Spinal cord (tissue), 10 donors: Measurements from ENCODE around the gene PPFIBP2. TPM values are rescaled to one million over a fixed set of nuclear protein-coding genes. Genes with fewer than 3 reads are reported as not detected.

ENCODE experiments used
- DNase-seq, 6 donors: peaks; one replicate each; pipeline versions ENCODE4 v3.0.0 to v3.0.0-alpha.2; 2013 to 2015; ENCODE audit warnings: low spot score in 6 of 6, low read depth in 4 of 6
- H3K27ac ChIP-seq: one replicate; pipeline ENCODE4 v1.5.1; 2013; ENCODE audit warnings: low read depth, low read length, control low read depth
- H3K27me3 ChIP-seq: one replicate; pipeline ENCODE4 v1.6.1; 2013; ENCODE audit warnings: low read length; ENCODE audit not compliant: control insufficient read depth, insufficient read depth
- H3K36me3 ChIP-seq: one replicate; pipeline ENCODE4 v1.6.1; 2013; ENCODE audit warnings: low read length; ENCODE audit not compliant: control insufficient read depth, insufficient read depth
- H3K4me1 ChIP-seq: one replicate; pipeline ENCODE4 v1.6.1; 2013; ENCODE audit warnings: low read length; ENCODE audit not compliant: control insufficient read depth, insufficient read depth
- H3K4me3 ChIP-seq: one replicate; pipeline ENCODE4 v1.5.1; 2013; ENCODE audit warnings: low read depth, low read length, control low read depth
- H3K9me3 ChIP-seq: one replicate; pipeline ENCODE4 v1.6.1; 2013; ENCODE audit warnings: low read length; ENCODE audit not compliant: control insufficient read depth, insufficient read depth
- WGBS: methylation state at CpG from one replicate; pipeline ENCODE4 v1.1.5; 2013; ENCODE audit warnings: missing lambda C conversion rate; ENCODE audit not compliant: insufficient coverage; 5-methylcytosine and 5-hydroxymethylcytosine counted together
- polyA plus RNA-seq, 2 donors: library from polyadenylated mRNA; unstranded; fragments of 120-200 nt; gene quantifications; one replicate each; pipeline ENCODE4 v1.2.1, GENCODE V29; 2013; ENCODE audit not compliant: insufficient read length in 2 of 2
- total RNA-seq, 2 donors: library from RNA; depleted of rRNA in 1 of 2; stranded (reverse); fragments of 120-200 nt in 1 of 2; fragments of >200 nt in 1 of 2; gene quantifications; one replicate each; pipeline versions ENCODE4 v1.2.3 to v1.2.4, GENCODE V29; 2013 to 2014
- donor health status: healthy.

Gene PPFIBP2
- total and polyA plus RNA-seq, 4 donors: 14.3 to 23.8 (median 19.1) TPM

- 89% methylated on average over 5 of the region's 8 CpGs for WGBS
- Histone ChIP-seq H3K4me3 (no peak overlapping the region), H3K9me3 (no peaks in the 10 kb centered on the region), H3K36me3 (no peaks in the 10 kb centered on the region), H3K27ac (no peak overlapping the region), H3K4me1 (no peaks in the 10 kb centered on the region), H3K27me3 (peaks cover 3% of the 10 kb centered on the region)
- no peak for DNase-seq
These were observed 19.6 kb downstream of the PPFIBP2 start for GRCh38 chr11:7533199-7534041.

- Histone ChIP-seq H3K4me1 (no peaks in the 10 kb centered on the region), H3K4me3 (no peak overlapping the region), H3K27me3 (peaks cover 3% of the 10 kb centered on the region), H3K36me3 (no peaks in the 10 kb centered on the region), H3K9me3 (no peaks in the 10 kb centered on the region), H3K27ac (no peak overlapping the region)
- DNase-seq: no peak
These were observed 20.2 kb downstream of the PPFIBP2 start for GRCh38 chr11:7534042-7534378.

DNA sequence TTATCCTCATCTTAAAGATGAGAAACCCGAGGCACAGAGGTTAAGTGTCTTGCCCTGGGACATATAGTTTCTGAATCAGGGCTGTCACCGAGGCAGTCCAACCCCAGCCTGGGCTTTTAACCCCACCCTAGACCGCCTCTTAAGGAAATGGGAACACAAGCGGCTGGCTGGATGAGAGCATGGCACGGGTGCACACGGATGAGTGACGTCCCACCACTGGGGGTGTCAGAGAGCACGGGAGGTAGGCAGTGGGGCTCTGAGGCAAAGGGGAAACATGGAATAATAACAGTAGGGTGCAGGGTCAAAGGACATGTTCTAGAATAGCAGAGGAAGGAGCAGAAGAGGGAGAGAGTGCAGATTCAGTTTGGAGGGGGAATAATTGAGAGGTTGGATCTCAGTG is 22.3 kb downstream of the PPFIBP2 start:
- peaks cover 3% of the 10 kb centered on the region for H3K27me3 ChIP-seq
- no peak overlapping the region for H3K27ac ChIP-seq
- H3K4me3 ChIP-seq: no peak overlapping the region
- H3K4me1 ChIP-seq: peaks cover 3% of the 10 kb centered on the region
- H3K36me3 ChIP-seq: no peaks in the 10 kb centered on the region
- H3K9me3 ChIP-seq: no peaks in the 10 kb centered on the region
- WGBS: 32% methylated on average over 6 of the region's 8 CpGs
- no peak for DNase-seq

GRCh38 chr11:7537265-7537664 is 23.5 kb downstream of the PPFIBP2 start:
- whole genome bisulfite sequencing: 62% methylated on average over 3 of the region's 6 CpGs
- Histone ChIP-seq H3K36me3 (no peaks in the 10 kb centered on the region), H3K4me1 (peaks cover 3% of the 10 kb centered on the region), H3K4me3 (no peak overlapping the region), H3K27me3 (peaks cover 3% of the 10 kb centered on the region), H3K27ac (no peak overlapping the region), H3K9me3 (no peaks in the 10 kb centered on the region)
- DNase-seq: peak in 1 of 6 donors; percentile 59

GRCh38 chr11:7538031-7538430 is 24.2 kb downstream of the PPFIBP2 start:
- H3K9me3 ChIP-seq: no peaks in the 10 kb centered on the region
- WGBS: 92% methylated on average over 7 of the region's 8 CpGs
- H3K4me1 ChIP-seq: peaks cover 3% of the 10 kb centered on the region
- no peak overlapping the region for H3K27ac ChIP-seq
- DNase-seq: no peak
- H3K27me3 ChIP-seq: peaks cover 3% of the 10 kb centered on the region
- no peak overlapping the region for H3K4me3 ChIP-seq
- H3K36me3 ChIP-seq: no peaks in the 10 kb centered on the region

DNA sequence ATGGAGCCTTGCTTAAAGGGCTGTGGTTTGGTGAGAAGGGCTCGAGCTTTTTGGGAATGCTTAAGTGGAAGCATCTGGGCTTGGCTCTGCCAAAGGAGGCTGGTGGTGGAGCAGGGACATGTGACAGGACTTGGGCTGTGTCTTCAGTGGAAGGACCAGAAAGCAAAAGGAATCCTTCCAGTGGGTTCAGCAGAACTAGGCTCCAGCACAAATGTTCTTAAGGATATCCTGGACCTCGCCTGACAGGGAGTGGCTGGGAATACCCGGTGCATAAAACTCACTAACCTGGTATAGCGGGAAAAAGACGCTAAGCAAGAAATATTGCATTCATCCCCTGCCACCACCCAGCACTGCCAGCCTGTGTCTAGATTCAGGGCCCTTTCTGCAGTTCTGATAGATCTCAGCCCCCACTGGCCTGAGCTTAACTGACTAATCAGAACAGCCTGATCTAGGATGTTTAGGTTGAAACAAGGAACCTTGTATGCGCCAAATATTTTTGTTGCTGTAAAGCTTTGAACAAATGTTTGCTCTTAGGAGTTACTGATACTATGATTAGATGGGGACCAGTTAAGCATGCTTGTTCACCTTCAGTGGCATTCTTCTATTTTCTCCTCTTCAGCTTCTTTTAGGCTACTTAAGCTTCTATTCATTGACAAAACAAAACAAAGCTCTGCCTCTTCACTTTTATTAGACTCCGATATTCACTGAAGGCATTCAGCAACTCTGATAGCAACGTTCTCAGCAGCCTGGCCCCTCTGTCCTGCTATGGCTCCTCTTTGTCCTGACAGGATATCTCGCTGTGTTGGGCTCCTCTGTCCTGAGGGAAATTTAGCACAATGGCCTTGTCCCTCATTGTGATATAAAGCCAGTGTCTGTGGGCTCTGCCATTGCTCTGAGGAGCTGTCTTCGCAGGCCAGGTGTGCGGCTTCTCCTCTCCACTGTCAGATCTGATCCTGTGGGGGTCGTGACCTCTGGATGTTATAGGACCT is 25.0 kb downstream of the PPFIBP2 start:
- no peak overlapping the region for H3K27ac ChIP-seq
- H3K27me3 ChIP-seq: peaks cover 3% of the 10 kb centered on the region
- WGBS: 72% methylated on average over 11 of the region's 12 CpGs
- H3K36me3 ChIP-seq: no peaks in the 10 kb centered on the region
- no peaks in the 10 kb centered on the region for H3K9me3 ChIP-seq
- H3K4me1 ChIP-seq: peaks cover 3% of the 10 kb centered on the region
- no peak for DNase-seq
- no peak overlapping the region for H3K4me3 ChIP-seq

DNA sequence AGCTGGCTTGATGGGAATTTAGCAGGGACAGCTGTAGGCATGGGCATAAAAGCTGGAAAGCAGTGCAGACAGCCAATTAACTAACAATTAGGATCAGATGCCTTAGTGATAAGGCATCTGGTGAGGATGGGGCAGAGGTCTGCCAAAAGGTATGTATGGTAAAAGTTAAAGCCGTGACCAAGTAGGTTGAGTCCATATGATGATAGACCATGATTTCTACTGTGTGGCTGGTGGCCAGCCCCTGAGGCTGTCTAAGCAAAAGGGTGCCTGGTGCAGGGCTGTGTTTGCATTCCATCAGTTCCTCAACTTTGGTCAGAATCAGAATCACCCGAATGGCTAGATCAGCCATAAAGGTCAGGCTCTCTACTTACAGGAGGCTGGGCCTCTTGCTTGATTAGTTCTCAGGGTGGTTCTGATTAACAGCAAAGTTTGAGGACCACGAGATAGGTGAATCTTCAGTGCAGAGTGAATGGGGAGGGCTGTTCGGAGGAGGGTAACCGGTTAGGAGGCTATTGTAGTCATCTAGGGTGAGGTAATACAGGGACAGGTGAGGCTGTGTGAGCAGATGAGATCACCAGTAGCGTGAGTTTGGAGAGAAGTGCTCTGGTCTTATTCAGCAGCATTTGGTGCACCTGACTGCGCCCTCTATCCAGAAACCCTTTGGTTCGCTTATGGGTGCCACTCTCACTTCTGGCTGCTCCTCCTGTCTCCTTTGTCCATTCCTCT is 27.2 kb downstream of the PPFIBP2 start:
- Histone ChIP-seq H3K9me3 (no peaks in the 10 kb centered on the region), H3K4me1 (peaks cover 3% of the 10 kb centered on the region), H3K4me3 (no peak overlapping the region), H3K36me3 (no peaks in the 10 kb centered on the region), H3K27me3 (peaks cover 3% of the 10 kb centered on the region), H3K27ac (no peak overlapping the region)
- DNase-seq: no peak
- WGBS: 90% methylated on average over 8 of the region's 8 CpGs

- no CpG with 5 or more reads among the region's 1 CpG for WGBS
- H3K4me1 ChIP-seq: peaks cover 3% of the 10 kb centered on the region
- H3K9me3 ChIP-seq: no peaks in the 10 kb centered on the region
- DNase-seq: peak in 1 of 6 donors; percentile 15
- H3K27ac ChIP-seq: no peak overlapping the region
- H3K4me3 ChIP-seq: no peak overlapping the region
- H3K27me3 ChIP-seq: no peaks in the 10 kb centered on the region
- H3K36me3 ChIP-seq: no peaks in the 10 kb centered on the region
These were observed 29.5 kb downstream of the PPFIBP2 start for GRCh38 chr11:7543302-7543701.

DNA sequence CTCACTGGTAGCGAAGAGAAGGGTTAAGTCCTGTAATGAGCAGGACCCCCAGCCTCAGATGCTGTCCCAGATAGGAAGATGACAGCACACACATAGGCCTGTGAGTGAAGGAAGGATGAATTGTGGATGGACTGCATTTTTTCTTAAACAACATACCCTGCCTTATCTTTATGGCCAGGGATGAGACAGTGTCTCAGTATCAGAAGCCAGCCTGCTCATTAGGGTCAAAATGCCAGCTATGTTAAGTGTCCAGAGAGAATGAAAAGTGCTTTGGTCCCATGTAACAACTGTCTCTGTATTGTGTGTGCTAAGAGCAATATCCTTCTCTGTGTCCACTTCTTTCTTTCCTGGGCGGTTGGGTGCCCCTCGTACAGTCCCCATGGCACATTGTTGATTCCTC is 30.2 kb downstream of the PPFIBP2 start:
- no peak overlapping the region for H3K27ac ChIP-seq
- no peak for DNase-seq
- no peaks in the 10 kb centered on the region for H3K9me3 ChIP-seq
- no peak overlapping the region for H3K4me3 ChIP-seq
- no peaks in the 10 kb centered on the region for H3K27me3 ChIP-seq
- 80% methylated on average over 1 of the region's 3 CpGs for WGBS
- peaks cover 3% of the 10 kb centered on the region for H3K4me1 ChIP-seq
- H3K36me3 ChIP-seq: no peaks in the 10 kb centered on the region
